OCI-LY1 (cell line): Measurements from ENCODE around the gene TM9SF4.

Experiments used
- CTCF ChIP-seq: fragments of 200-600 bp; sonication (generic), shearing (Covaris generic); IDR thresholded peaks from 2 replicates; pipeline ENCODE4 v1.5.1; 2017; ENCODE audit warnings: mild to moderate bottlenecking, antibody characterized with exemption, low read length, moderate library complexity, mixed read lengths
- EZH2 ChIP-seq: fragments of 200-600 bp; sonication (generic), shearing (Covaris generic); IDR thresholded peaks from 2 replicates; pipeline ENCODE4 v1.8.0; 2017; ENCODE audit warnings: borderline replicate concordance, mixed run types, mild to moderate bottlenecking, antibody characterized with exemption, low read length, moderate library complexity, mixed read lengths

DNA sequence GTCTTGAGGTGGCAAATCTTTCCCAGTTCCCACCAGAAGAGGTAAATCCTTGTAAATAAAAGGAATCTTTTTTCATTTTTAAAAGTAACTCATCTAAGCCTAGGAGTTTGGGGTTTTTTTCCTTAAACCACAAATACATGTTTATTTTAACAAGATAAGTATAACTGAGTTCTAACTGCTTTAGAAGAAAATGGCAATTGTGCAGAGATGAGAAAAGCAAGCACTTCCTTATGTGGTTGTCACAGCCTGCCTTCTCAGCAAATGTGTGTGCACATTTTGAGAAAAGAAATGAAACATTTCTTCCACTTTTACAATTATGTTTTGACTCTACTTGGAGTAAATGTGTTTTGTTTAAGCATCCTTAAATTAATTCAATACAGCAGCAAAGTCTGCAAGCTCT lies 39.8 kb upstream of the TM9SF4 start:
- TF ChIP-seq CTCF (no peak), EZH2 (no peak)
